ENCODE results near the gene WNT3.
"Not testable (repeated sequence)": the region's sequence is repeated elsewhere in the genome, so short reads cannot be mapped to it uniquely, and the experiment has no call there.

Gene WNT3

DNA sequence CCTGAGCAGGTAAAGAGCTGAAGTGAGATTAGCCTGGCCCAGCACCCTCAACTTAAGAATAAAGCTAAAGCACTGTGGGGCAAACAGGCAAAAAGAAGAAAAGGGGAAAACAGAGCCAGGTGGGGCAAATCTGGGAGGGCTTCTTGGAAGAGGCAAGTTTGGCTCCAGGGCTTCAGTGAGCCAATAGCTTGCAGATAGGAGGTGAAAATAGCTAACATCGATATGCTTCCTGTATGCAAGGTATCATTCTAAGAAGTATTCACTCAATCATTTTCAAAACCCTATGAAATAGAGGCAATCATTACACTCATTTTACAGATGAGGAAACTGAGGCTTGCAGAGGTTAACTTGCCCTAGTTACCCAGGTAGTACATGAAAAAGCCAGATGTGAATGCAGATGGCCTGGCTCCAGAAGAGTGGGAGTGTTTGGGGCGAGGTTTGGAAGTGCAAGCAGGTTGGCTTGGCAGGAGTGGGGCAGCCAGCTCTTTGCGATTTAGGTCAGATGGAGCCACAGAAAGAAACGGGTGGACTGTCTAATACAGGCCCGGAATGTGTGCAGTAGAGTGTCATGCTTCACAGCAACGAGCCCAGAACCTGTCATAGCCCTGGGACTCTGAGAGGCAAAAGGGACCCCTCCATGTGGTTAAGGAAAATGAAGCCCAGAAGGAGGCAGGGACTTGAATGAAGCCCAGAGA lies 5.7 kb downstream of the WNT3 start:
- DNase-seq, result no peak

DNA sequence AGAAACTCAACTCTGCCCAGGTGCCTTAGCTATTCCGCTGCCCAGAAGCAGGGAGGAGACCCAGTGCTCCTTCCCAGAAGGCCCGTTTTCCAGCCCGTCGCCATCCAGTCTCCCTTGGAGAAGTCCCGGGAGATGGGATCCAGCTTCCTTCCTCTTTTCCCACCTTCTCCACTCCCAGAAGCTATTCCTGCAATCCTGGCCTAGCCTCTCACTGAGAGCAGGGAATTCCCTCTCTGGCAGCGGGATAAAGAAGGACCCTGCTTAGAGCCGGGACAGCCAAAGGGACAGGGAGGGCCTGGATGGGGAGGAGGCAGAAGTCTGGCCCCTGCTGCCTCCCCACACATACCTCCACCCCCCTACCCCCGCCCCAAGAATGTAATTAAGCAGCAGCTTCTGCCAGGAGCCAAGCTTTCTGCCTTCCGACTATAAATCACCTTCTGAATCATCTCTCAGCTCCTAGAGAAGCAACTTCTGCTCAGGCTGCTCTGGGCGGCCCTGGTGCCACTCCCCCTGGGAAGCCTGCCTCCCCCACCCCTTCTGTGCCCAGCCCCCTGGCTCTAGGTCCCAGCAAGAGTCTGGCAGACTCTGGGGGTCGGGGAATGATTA lies 6.4 kb downstream of the WNT3 start:
- no peak for DNase-seq

DNA sequence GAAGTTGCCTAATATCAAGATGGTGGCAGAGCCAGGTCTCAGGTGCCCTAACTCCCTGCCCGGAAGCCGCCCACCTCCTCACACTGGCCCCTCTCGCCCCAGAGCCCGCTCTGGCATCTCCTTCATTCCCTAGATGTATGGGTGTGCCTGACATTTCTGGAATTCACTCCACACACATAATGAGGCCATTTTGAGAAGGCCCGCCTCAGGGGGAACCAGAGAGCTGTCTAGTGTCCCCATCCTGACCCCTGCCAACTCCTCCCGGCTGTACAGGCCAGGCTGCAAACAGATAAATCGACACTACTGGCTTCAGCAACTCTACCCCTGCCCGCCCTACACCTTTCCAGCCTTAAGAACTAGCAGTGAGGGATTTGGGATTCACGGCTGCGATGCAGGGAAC lies 7.7 kb downstream of the WNT3 start:
- no peak for DNase-seq

DNA sequence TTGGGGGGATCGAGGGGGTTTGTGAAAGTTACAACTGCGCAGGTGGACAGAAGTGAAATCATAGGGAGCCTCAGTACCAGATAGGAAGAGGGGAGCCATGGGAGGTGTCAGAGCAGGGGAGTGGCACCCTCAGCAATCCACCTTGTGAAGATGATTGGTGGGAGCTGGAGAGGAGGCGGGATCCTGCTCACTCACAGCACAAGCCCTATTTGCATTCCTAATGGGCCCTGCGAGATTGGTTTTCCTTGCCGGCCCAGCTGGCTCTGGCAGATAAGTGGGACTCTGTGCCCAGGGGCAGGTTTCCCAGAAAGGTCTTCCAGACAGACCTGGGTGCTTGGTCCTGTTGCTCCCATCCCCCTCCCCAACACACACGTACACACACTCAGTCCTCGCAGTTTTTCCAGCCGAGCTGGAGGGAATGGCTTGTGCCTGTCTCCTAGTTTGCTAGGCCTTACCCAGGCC lies 9.4 kb downstream of the WNT3 start:
- DNase-seq, result no peak

DNA sequence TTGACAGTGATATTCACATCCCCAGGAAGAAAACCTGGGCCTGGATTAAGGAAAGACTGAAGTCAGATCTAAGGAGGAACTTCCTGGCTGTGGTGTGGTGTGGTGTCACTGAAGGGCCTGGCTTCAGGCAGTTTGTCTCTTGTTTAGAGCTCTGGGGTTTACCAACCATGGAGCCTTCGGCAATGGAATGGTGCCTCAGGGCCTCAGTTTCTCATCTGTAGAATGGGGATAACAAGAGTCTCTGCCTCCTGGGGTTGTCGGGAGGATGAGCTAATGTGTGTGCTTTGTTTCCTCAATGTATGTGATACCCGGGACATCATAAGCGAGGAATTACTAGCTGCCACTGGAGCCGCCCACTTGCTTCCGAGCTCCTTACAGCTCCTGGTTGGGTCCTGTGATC lies 12.7 kb downstream of the WNT3 start:
- DNase-seq, result no peak

DNA sequence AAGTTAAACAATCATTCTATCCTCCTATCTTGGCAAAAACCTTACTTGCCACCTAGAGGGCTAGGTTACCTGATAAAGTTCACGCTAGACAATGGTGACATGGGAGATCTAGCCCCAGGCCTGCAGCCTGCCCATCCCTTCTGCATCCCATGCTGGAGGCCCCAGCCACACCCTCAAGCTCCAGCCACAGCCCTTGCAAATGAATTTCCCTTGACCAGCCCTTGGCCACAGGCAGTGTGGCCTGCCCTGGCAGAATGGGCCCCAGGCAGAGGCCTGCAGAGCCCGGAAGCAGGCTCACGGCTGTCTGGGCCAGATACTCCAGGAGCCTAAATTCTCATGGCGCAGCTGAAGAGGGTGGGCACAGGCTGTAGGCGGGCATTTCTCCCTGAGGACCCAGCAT lies 14.9 kb downstream of the WNT3 start:
- DNase-seq, result no peak

DNA sequence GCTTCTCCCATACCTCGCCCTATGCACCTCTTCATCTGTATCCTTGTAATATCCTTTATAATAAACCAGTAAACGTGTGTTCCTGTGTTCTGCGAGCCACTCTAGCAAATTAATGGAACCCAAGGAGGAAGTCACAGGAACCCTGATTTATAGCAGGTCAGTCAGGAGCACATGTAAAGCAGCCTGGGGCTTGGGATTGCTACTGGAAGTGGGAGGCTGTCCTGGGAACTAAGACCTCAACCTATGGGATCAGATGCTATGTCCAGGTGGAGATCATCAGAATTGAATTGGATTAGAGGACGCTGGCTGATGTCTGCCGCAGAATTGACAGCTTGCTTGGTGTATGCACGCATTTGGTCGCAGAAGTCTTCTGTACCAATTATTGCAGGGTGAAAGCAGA lies 15.7 kb downstream of the WNT3 start:
- DNase-seq, result no peak

DNA sequence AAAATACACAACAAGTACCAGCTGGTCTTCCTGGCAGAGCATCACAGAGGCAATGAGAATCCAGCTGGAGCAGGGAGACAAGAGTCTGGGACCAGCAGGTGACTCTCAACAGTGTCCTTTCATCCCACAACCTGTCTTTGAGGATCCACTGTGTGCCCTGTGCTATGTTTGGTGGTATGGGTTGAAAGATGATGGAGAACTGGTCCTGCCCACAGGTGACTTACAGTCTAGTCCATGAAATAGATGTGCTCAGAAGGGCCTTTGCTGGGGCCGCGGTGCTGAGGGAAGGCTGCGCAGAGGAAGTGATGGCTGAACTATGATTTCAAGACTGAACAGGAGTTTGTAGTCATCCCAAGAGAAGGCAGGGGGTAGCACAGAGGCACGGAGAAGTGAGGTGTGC lies 17.9 kb downstream of the WNT3 start:
- DNase-seq, result no peak

DNA sequence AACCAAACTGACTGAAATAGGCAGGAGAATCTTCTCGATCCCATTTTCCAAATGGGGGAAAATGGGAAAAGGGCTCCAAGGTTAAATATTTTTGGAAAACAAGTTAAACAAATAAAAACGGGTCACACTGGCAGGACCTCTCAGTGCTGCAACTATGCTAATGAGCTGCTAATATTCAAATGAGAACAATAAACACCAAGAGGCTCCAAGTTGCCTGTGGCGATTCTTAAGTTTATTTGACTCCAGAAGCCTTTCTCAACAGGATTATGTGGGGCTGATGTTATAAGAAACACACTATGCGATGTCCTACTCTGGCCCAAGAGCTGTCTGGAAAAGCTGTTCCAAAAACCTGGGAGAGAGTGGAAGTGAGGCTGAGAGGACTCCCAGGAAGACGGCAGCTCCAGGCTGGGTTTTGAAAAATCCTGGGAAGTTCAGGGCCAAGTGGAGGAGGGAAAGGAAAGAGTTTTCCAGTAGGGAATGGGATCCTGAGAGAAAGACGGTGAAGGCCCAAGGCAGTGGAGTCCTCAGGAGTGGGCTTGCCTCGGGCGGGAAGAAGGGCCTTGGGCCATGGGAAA lies 21.4 kb downstream of the WNT3 start:
- no peak for DNase-seq

DNA sequence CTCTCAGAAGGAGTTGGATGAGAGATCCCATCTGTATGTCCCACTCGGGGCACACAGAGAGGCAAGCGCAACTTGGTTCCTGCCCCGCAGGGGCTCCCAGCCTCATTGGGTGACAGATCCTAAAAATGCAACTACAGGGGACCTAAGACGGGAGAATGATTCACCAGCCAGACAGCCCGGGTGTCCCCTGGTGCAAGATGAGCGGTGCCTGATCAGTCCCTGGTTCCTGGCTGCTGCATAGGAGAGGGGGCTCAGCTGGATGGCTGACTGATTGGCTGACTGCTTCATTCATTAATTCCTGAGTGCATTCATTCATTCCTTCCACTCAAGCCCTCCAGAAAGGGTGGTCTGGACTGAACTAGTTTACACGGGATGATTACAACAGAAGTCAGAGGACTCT lies 22.0 kb downstream of the WNT3 start:
- no peak for DNase-seq

DNA sequence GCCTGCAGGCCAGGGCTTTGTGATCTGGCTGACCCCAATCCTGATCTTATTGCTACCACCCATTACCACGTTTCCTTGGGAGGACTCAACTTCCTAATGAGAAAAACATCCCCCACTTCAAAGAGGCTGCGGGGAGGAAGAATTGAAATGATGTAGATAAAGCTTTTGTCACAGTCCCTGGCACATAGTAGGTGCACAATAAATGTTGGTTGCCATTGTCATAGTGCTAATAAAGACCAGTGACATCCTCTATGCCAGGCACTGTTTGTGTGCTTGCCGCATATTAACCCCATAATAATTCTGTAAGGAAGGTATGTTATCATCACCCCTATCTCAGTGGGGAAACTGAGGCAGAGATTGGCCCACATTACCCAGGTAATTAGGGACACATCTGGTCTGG lies 22.4 kb downstream of the WNT3 start:
- DNase-seq, result no peak

DNA sequence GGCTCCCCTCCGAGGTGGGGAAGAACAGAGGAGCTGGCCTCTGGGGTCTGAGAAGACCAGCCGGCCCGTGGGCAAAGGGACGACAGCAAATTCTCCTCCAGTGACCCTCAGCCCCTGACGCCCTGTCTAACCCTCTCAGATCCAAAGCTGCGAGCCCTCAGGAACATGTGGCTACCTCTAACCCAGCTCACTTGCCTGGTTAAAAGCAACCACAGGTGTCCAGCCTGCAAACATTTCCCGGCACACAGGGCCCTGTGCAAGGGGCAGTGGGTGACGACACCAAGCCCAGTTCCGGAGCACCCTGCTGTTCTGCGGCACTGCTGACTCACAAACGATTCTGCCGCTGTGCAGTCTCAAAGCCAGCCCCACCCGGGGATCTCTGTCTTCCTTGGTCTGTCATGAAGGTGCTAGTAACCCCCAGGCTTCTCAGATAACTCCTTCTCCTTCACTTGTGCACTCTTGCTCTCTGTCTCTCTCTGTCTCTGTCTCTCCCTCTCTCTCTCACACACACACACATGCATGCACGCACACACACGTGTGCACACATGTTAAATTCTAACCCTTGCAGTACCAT lies 23.0 kb downstream of the WNT3 start:
- DNase-seq, result no peak

DNA sequence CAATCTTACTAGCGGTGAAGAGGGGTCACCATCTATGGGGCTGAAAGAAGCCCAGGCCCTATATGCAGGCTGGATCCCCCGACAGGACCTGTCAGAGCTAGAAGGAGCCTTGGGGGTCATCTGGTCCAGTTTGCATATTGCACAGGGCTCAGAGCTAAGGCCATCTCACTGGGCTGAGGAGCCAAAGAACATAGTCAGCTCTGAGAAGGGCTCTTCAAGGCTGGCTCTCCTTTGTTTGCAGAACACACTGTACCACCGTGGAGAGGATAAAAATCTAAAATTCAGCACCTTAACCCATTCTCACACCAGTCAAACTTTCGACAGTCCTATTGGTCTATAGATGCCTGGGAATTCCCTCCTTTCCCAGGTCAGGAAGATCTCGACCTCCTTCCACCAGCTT lies 24.2 kb downstream of the WNT3 start:
- no peak for DNase-seq

DNA sequence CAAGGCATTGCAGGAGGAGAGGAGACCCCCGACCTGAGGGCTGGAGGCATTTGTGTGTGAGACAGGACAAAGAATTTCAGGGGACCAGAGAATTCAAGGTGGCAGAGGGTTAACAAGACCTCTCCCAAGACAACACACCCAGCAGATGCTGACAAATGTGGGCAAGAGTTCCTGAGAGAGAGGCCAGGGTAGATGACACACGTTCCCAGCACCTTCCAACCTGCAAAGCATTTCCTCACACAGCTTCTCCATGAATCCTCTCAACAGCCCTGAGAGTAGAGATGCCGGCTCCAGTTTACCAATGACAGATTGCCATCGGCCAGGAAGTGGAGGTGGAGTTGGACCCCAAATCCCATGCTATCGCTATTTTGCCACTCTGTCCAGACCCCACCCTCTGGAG lies 25.0 kb downstream of the WNT3 start:
- no peak for DNase-seq

DNA sequence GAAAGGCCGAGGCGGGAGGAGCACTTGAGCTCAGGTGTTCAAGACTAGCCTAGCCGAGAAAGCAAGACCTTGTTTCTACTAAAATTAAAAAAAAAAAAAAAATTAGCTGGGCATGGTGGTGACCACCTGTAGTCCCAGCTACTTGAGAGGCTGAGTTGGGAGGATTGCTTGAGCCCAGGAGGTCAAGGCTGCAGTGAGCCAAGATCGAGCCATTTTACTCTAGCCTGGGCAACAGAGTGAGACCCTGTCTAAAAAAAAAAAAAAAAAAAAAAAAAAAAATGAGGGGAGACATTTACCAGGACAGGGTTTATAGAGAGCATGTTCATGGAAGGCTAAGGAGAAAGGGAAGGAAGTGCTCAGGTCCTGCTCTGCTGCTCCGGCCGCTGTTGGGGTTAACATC lies 25.5 kb downstream of the WNT3 start:
- not testable (repeated sequence) for DNase-seq

DNA sequence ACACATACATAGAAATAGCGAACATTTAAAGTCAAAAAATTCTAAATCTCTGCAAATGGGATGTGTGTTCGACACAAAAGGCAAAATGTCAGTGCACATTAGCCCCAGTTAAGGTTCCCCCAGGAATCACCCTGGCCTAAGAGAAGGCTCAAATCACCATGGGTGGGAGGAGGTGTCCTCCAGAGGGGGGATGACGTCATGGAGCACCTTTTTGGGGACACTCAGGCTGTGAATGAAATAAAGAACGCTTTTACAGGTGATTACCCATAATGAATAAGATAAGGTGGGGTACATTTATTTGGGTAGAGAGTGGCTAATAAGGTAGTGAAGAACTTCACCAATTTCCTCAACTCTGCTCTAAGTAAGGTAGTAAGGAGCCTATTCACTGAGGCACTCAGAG lies 26.4 kb downstream of the WNT3 start:
- no peak for DNase-seq

DNA sequence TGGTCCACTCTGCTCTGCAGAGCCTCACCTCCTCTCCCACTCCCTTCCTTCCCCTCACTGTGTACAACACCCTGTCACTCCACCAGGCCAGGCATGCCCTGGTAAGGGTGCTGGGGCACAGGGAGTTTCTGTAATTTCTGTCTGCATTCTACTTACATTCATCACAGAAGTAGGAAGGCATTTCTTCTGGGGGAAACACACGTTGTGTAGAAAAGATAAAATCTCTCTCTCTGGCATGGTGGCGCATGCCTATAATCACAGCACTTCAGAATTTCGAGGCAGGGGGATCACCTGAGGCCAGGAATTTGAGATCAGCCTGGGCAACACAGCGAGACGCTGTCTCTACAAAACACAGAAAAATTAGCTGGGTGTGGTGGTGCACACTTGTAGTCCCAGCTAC lies 27.0 kb downstream of the WNT3 start:
- DNase-seq, result no peak

DNA sequence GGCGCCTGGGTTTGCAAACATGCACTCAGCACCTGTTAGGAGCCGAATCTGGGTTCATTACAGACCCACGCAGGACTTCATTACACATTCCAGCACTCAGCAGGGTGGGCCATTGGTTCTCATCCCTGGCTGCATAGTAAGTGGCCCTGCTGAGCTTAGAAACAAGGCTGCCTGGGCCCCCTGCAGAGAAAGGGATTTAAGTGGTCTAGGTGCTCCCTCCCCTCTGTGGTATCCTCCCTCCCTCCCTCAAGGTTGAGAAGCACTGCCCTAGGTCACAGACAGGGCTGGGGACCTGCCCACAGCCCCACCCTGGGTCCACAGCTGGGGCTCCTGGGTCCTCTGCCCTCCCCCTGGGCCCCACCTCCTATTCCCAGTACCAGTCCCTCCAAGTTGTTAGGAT lies 28.3 kb downstream of the WNT3 start:
- no peak for DNase-seq

DNA sequence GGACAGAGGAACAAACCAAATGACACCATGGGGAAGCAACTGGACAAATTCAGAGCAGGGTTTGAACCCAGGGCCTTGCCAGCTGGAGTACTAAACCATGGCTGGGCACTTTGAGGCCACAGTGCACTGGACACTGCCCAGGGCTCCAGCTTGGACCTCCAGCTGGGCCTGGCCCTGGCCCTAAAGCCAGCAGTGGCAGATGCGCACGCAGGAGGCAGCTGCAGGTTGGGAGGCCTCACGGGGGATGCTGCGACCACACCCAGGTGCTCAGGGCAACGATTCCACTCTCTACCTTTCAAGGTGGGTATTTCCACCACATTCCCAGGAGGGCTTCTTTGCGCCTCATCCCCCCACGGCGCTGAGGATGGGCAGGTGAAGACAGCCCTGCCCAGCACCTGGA lies 28.9 kb downstream of the WNT3 start:
- no peak for DNase-seq

DNA sequence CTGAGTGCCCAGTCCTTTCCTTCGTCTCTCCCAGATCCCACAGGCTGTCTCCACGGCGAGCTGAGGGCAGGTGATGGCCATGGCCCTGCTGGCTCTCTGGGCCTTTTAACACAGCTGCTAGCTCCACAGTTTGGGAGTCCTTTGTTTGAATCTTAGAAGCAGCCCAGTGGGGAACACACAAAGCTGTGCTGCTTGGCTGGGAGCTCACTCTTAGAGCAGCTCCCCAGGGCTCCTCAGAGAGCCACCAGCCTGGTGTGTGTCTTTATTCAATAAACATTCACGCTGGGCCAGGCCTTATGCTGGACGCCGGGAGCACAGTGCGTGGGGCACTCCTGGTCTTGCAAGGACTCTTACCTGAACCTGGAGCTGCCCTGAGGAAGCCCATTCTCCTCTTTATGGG lies 29.7 kb downstream of the WNT3 start:
- DNase-seq, result no peak

DNA sequence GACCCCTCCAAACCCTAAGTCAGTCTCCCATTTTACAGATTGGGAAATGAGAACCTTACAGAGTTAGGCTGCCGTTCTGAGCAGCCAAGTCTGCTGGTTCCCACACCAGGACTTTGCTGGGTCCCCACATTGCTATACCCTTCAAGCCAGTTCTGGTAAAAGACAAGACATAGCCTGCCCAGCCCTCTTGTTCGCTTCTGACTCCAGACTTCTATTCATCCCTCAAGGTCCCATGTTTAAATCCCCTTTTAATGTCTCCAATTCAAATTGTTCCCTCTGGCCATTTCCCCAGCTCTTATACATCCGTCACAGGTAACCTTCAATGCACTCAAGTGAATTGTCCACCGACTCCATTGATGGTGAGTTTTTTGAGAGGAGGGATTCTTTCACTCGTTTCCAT lies 30.2 kb downstream of the WNT3 start:
- no peak for DNase-seq

DNA sequence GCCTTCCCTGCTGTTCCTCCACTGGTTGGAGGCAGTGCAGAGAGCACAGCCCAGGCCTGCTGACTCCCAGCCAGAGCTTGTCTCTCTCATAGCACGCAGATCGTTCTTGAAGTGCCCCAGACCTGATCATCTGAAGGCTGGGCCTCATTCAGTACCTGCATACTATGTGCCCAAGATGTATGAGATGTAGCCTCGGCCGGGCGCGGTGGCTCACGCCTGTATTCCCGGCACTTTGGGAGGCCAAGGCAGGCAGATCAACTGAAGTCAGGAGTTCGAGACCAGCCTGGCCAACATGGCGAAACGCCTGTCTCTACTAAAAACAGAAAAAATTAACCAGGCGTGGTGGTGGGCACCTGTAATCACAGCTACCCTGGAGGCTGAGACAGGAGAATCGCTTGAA lies 31.0 kb downstream of the WNT3 start:
- no peak for DNase-seq

DNA sequence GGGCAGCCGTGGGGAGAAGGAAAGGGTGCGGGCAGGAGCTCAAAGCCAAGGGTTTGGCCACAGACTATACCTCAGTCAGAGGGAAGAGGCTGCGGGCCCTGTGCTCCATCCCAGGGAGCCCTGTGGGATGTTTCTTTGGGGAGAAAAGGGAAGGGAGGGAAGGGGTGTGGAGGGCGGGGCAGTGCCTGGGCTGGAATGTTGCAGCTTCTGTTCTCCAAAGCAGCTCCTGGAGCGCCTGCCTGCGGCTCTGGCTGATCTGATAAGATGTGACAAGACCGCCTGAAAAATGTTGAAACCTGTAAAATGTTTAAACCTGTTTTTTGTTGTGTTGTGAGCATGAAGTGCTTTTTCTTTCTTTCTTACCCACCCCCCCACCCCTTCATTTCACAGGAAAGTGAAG lies 32.8 kb downstream of the WNT3 start:
- DNase-seq, result no peak

DNA sequence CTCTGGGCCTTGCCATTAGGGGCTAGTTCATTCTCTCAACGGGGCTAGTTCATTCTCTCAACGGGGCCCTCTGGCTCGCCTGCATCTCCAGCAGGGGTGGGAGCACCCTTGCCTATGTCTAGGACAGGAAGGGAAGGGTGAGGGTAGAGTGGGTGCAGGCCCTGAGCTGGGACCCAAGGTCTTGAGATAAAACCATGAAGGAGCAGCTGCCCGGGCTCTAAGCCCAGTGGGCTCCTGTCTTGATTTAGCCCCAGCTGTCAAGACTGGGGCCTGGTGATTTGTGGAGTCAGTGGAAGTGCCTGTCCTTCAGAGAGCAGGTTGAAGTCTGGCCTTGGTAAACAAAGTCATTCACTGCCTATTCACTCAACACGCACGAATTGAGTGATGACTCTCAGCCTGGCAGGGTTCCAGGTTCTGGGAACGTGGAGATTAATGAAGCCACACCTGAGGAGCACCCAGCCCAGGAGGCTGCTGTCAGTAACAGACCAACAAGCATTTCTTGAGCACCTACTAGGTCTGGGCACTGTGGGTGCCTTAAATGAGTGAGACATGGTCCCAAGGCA lies 35.4 kb downstream of the WNT3 start:
- no peak for DNase-seq

Measured in stimulated activated CD4-positive, alpha-beta T cell treated with anti-CD3 and anti-CD28 coated beads, Interleukin-12 subunit alpha, Interleukin-12 subunit beta, amount 100 ng/mL, for 4 hours (primary cell).